Cardiac fibroblast (primary cell): Measurements from ENCODE around the gene ZNF438.
A peak's percentile ranks its signal among the peaks of the same experiment; 100 is the strongest.
"Not testable (repeated sequence)": the region's sequence is repeated elsewhere in the genome, so short reads cannot be mapped to it uniquely, and the experiment has no call there.

Experiments
- DNase-seq, 2 donors: peaks; one replicate each; pipeline versions ENCODE4 v3.0.0 to v3.0.0-alpha.2; 2010; ENCODE audit warnings: low read depth in 2 of 2
- H3K4me3 ChIP-seq, 2 donors: replicated peaks in 1 of 2; 1 replicate in 1 of 2; 2 replicates in 1 of 2; pipeline ENCODE4 v1.5.1; 2011; ENCODE audit warnings: low read depth in 2 of 2, low read length in 2 of 2, mild to moderate bottlenecking in 2 of 2, moderate library complexity in 1 of 2
- CTCF ChIP-seq: IDR thresholded peaks from one replicate; pipeline ENCODE4 v1.5.1; 2011; ENCODE audit warnings: low read depth, mild to moderate bottlenecking, low read length, inconsistent platforms

The ZNF438 gene

GRCh38 chr10:31055573-31056251, 24.0 kb upstream of the ZNF438 start:
- no peak overlapping the region for H3K4me3 ChIP-seq
- no peak for TF ChIP-seq CTCF
- no peak for DNase-seq

- peak; percentile 38 to 67 for DNase-seq
- TF ChIP-seq CTCF: no peak
Measured at GRCh38 chr10:31051703-31052102, 20.0 kb upstream of the ZNF438 start.

GRCh38 chr10:31042670-31043069, 11.0 kb upstream of the ZNF438 start:
- no peak for DNase-seq
- TF ChIP-seq CTCF: no peak
- H3K4me3 ChIP-seq: no peak overlapping the region

More at GRCh38 chr10:31051703-31052102, 20.0 kb upstream of the ZNF438 start:
- no peak overlapping the region for H3K4me3 ChIP-seq

GRCh38 chr10:31041011-31041410, 9.3 kb upstream of the ZNF438 start:
- H3K4me3 ChIP-seq: no peak overlapping the region
- no peak for TF ChIP-seq CTCF
- DNase-seq: peak in 1 of 2 donors; percentile 21

GRCh38 chr10:31039006-31039405, 7.3 kb upstream of the ZNF438 start:
- H3K4me3 ChIP-seq, DNase-seq: not testable (repeated sequence)

- no peak for DNase-seq
- no peak for TF ChIP-seq CTCF
- no peak overlapping the region for H3K4me3 ChIP-seq
Measured at GRCh38 chr10:31037749-31038148, 6.1 kb upstream of the ZNF438 start.

GRCh38 chr10:31036209-31036608, 4.5 kb upstream of the ZNF438 start:
- DNase-seq: peak in 1 of 2 donors; percentile 42
- TF ChIP-seq CTCF: no peak

More at GRCh38 chr10:31036209-31036608, 4.5 kb upstream of the ZNF438 start:
- H3K4me3 ChIP-seq: no peak overlapping the region
